HepG2 (cell line): ENCODE results near the gene CIB1. TPM values are rescaled to one million over a fixed set of nuclear protein-coding genes. Genes with fewer than 3 reads are reported as not detected.
A peak's percentile ranks its signal among the peaks of the same experiment; 100 is the strongest.

Source experiments
- DDIT3 ChIP-seq: sonication (generic); formaldehyde crosslinking; IDR thresholded peaks from 2 replicates; pipeline ENCODE4 v1.4.0; 2020; ENCODE audit warnings: mild to moderate bottlenecking, missing genetic modification reagents
- ERF ChIP-seq: IDR thresholded peaks from 2 replicates; pipeline ENCODE4 v1.6.1; 2018; ENCODE audit warnings: missing biosample characterization, missing genetic modification reagents
- FOXO1 ChIP-seq: sonication (generic); formaldehyde crosslinking; IDR thresholded peaks from 2 replicates; pipeline ENCODE4 v1.4.0; 2020; ENCODE audit warnings: missing genetic modification reagents
- GABPB1 ChIP-seq: IDR thresholded peaks from 2 replicates; pipeline ENCODE4 v1.6.1; 2016; ENCODE audit warnings: mild to moderate bottlenecking, missing genetic modification reagents, moderate library complexity, missing compliant biosample characterization
- IRF2 ChIP-seq: IDR thresholded peaks from 2 replicates; pipeline ENCODE4 v1.6.1; 2018; ENCODE audit warnings: missing genetic modification reagents, missing compliant biosample characterization
- KLF12 ChIP-seq: sonication (generic); formaldehyde crosslinking; IDR thresholded peaks from 2 replicates; pipeline ENCODE4 v1.4.0; 2020; ENCODE audit warnings: missing genetic modification reagents, borderline replicate concordance
- PATZ1 ChIP-seq: sonication (generic); formaldehyde crosslinking; IDR thresholded peaks from 2 replicates; pipeline ENCODE4 v1.4.0; 2020; ENCODE audit warnings: missing genetic modification reagents
- SP1 ChIP-seq, 2 experiments: fragments of 450-650 bp in 1 of 2; sonication (generic) in 1 of 2; formaldehyde crosslinking in 1 of 2; IDR thresholded peaks; 2 replicates each; pipeline versions ENCODE4 v1.4.0 to v1.6.1; 2016 to 2020; ENCODE audit warnings: missing genetic modification reagents in 1 of 2
- ZBTB33 ChIP-seq: sonication (generic); formaldehyde crosslinking; IDR thresholded peaks from 2 replicates; pipeline ENCODE4 v1.4.0; 2020; ENCODE audit warnings: missing genetic modification reagents
- ZBTB7A ChIP-seq: sonication (generic); formaldehyde crosslinking; IDR thresholded peaks from 2 replicates; pipeline ENCODE4 v1.8.0; 2022; ENCODE audit warnings: mild to moderate bottlenecking, missing genetic modification reagents
- ZFP41 ChIP-seq: sonication (generic); formaldehyde crosslinking; IDR thresholded peaks from 2 replicates; pipeline ENCODE4 v1.4.0; 2020; ENCODE audit warnings: mild to moderate bottlenecking, missing genetic modification reagents, borderline replicate concordance
- ZFP90 ChIP-seq: sonication (generic); formaldehyde crosslinking; IDR thresholded peaks from 2 replicates; pipeline ENCODE4 v1.8.0; 2022; ENCODE audit warnings: missing genetic modification reagents, mild to moderate bottlenecking, inconsistent platforms, borderline replicate concordance
- ZNF557 ChIP-seq: sonication (generic); formaldehyde crosslinking; IDR thresholded peaks from 2 replicates; pipeline ENCODE4 v1.4.0; 2020; ENCODE audit warnings: missing genetic modification reagents
- ZNF776 ChIP-seq: sonication (generic); formaldehyde crosslinking; IDR thresholded peaks from 2 replicates; pipeline ENCODE4 v1.4.0; 2020; ENCODE audit warnings: mild to moderate bottlenecking, missing genetic modification reagents
- ZNF777 ChIP-seq: sonication (generic); formaldehyde crosslinking; IDR thresholded peaks from 2 replicates; pipeline ENCODE4 v1.4.0; 2020; ENCODE audit warnings: missing genetic modification reagents
- ZZZ3 ChIP-seq: sonication (generic); formaldehyde crosslinking; IDR thresholded peaks from 2 replicates; pipeline ENCODE4 v1.4.0; 2020; ENCODE audit warnings: missing genetic modification reagents, mild to moderate bottlenecking, borderline replicate concordance
- polyA plus RNA-seq, 8 experiments: library from polyadenylated mRNA; depleted of rRNA in 3 of 8; stranded (reverse) in 7 of 8; unstranded in 1 of 8; fragments of >200 nt; fragmentation: Illumina TruSeq in 4 of 8; extraction: Trizol in 4 of 8; gene quantifications; 2 replicates each; pipeline versions ENCODE4 v1.2.1 to v1.2.3, GENCODE V29; 2011 to 2016; ENCODE audit warnings: low read depth in 4 of 8, missing spikeins in 1 of 8, mixed read lengths in 1 of 8; ENCODE audit not compliant: insufficient read depth in 1 of 8
- total RNA-seq, 5 experiments: library from RNA; depleted of rRNA; stranded (reverse); fragments of >200 nt; fragmentation: Illumina TruSeq; extraction: Trizol; gene quantifications; 2 replicates each; pipeline ENCODE4 v1.2.3, GENCODE V29; 2016; ENCODE audit warnings: low read depth in 1 of 5
- TF ChIP-seq, protein P1 (sequence below): IDR thresholded peaks from 2 replicates; pipeline ENCODE4 v1.4.0; 2020; ENCODE audit warnings: mild to moderate bottlenecking, missing genetic modification reagents
- TF ChIP-seq, protein P2 (sequence below): sonication (generic); formaldehyde crosslinking; IDR thresholded peaks from 2 replicates; pipeline ENCODE4 v1.8.0; 2022; ENCODE audit warnings: low read depth, missing genetic modification reagents

The CIB1 gene
- total and polyA plus RNA-seq, 2 of the 13 experiments (the other 11 are each of a cell fraction or from before 2014, with no cell fraction given): 38.7 to 72.7 TPM

- TF ChIP-seq ZBTB33 (CRISPR knock-in tag) (no peak), PATZ1 (CRISPR knock-in tag) (peak; percentile 92), ZBTB7A (peak; percentile 51; the same call in 1 of the 2 replicates), ZNF557 (CRISPR knock-in tag) (no peak), ZNF777 (CRISPR knock-in tag) (0 out of 2 replicates have a peak, but pooled peaks have one; percentile 55), ERF (peak; percentile 66; the same call in 1 of the 2 replicates), ZZZ3 (CRISPR knock-in tag) (peak; percentile 21; the same call in 1 of the 2 replicates), GABPB1 (CRISPR knock-in tag) (peak; percentile 93), KLF12 (CRISPR knock-in tag) (peak; percentile 76; the same call in 1 of the 2 replicates), FOXO1 (CRISPR knock-in tag) (peak; percentile 44; the same call in 1 of the 2 replicates), ZFP41 (0 out of 2 replicates have a peak, but pooled peaks have one; percentile 14), SP1 (IDR thresholded peaks at IDR 0.05) (no peak), SP1 (CRISPR knock-in tag; IDR thresholded peaks at IDR 0.05) (peak; percentile 62; the same call in 1 of the 2 replicates), DDIT3 (no peak), ZFP90 (peak; percentile 33; the same call in 1 of the 2 replicates), IRF2 (CRISPR knock-in tag) (peak; percentile 24; the same call in 1 of the 2 replicates), ZNF776 (CRISPR knock-in tag) (no peak)
- TF ChIP-seq, protein P1, sequence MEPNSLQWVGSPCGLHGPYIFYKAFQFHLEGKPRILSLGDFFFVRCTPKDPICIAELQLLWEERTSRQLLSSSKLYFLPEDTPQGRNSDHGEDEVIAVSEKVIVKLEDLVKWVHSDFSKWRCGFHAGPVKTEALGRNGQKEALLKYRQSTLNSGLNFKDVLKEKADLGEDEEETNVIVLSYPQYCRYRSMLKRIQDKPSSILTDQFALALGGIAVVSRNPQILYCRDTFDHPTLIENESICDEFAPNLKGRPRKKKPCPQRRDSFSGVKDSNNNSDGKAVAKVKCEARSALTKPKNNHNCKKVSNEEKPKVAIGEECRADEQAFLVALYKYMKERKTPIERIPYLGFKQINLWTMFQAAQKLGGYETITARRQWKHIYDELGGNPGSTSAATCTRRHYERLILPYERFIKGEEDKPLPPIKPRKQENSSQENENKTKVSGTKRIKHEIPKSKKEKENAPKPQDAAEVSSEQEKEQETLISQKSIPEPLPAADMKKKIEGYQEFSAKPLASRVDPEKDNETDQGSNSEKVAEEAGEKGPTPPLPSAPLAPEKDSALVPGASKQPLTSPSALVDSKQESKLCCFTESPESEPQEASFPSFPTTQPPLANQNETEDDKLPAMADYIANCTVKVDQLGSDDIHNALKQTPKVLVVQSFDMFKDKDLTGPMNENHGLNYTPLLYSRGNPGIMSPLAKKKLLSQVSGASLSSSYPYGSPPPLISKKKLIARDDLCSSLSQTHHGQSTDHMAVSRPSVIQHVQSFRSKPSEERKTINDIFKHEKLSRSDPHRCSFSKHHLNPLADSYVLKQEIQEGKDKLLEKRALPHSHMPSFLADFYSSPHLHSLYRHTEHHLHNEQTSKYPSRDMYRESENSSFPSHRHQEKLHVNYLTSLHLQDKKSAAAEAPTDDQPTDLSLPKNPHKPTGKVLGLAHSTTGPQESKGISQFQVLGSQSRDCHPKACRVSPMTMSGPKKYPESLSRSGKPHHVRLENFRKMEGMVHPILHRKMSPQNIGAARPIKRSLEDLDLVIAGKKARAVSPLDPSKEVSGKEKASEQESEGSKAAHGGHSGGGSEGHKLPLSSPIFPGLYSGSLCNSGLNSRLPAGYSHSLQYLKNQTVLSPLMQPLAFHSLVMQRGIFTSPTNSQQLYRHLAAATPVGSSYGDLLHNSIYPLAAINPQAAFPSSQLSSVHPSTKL (CRISPR knock-in tag): peak; percentile 52; the same call in 1 of the 2 replicates
- TF ChIP-seq, protein P2, sequence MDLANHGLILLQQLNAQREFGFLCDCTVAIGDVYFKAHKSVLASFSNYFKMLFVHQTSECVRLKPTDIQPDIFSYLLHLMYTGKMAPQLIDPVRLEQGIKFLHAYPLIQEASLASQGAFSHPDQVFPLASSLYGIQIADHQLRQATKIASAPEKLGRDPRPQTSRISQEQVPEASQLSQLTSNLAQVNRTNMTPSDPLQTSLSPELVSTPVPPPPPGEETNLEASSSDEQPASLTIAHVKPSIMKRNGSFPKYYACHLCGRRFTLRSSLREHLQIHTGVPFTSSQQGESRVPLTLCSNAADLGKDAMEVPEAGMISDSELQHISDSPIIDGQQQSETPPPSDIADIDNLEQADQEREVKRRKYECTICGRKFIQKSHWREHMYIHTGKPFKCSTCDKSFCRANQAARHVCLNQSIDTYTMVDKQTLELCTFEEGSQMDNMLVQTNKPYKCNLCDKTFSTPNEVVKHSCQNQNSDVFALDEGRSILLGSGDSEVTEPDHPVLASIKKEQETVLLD (CRISPR knock-in tag): peak; percentile 75
These were observed 48.7 kb downstream of the CIB1 start (continued) for GRCh38 chr15:90184786-90185704.
